CD4-positive, alpha-beta T cell treated with Interleukin-4 for 1 hour (primary cell): Measurements from ENCODE around the gene TSEN54.

Experiments used
- DNase-seq, 2 donors: peaks; one replicate each; pipeline ENCODE4 v3.0.0-alpha.2; 2020 to 2022

TSEN54 gene

GRCh38 chr17:75489511-75489955 lies 26.8 kb upstream of the TSEN54 start:
- DNase-seq, result no peak

GRCh38 chr17:75490173-75490743 lies 26.1 kb upstream of the TSEN54 start:
- DNase-seq, result no peak

GRCh38 chr17:75490953-75491649 lies 25.2 kb upstream of the TSEN54 start:
- no peak for DNase-seq

GRCh38 chr17:75491680-75492079 lies 24.6 kb upstream of the TSEN54 start:
- no peak for DNase-seq

- no peak for DNase-seq
Observed at GRCh38 chr17:75492555-75493168, 23.7 kb upstream of the TSEN54 start.

- no peak for DNase-seq
Observed at GRCh38 chr17:75493476-75494129, 22.7 kb upstream of the TSEN54 start.

GRCh38 chr17:75494326-75494877 lies 21.9 kb upstream of the TSEN54 start:
- no peak for DNase-seq

- DNase-seq, result no peak
Observed at GRCh38 chr17:75496005-75496404, 20.3 kb upstream of the TSEN54 start.

GRCh38 chr17:75498039-75498725 lies 18.1 kb upstream of the TSEN54 start:
- DNase-seq, result no peak

- no peak for DNase-seq
Observed at GRCh38 chr17:75498726-75499213, 17.6 kb upstream of the TSEN54 start.

GRCh38 chr17:75499313-75500022 lies 16.9 kb upstream of the TSEN54 start:
- no peak for DNase-seq

GRCh38 chr17:75500419-75501216 lies 15.7 kb upstream of the TSEN54 start:
- no peak for DNase-seq

GRCh38 chr17:75501378-75502071 lies 14.8 kb upstream of the TSEN54 start:
- DNase-seq, result no peak

- DNase-seq, result no peak
Observed at GRCh38 chr17:75502072-75502720, 14.1 kb upstream of the TSEN54 start.

- no peak for DNase-seq
Observed at GRCh38 chr17:75502721-75503329, 13.5 kb upstream of the TSEN54 start.

- no peak for DNase-seq
Observed at GRCh38 chr17:75503337-75503950, 12.9 kb upstream of the TSEN54 start.

GRCh38 chr17:75503976-75504346 lies 12.4 kb upstream of the TSEN54 start:
- DNase-seq, result peak in 1 of 2 donors; percentile 19

GRCh38 chr17:75504347-75505151 lies 11.8 kb upstream of the TSEN54 start:
- DNase-seq, result peak; percentile 49 to 55
